Cardiac atrium fibroblast (primary cell): ENCODE measurements around the gene ADIPOR1. TPM values are rescaled to one million over a fixed set of nuclear protein-coding genes. Genes with fewer than 3 reads are reported as not detected.

Experiments
- total RNA-seq: library from RNA; depleted of rRNA; stranded (reverse); fragments of >200 nt; gene quantifications from 2 replicates; pipeline ENCODE4 v1.2.3, GENCODE V29; 2015

Gene ADIPOR1, protein sequence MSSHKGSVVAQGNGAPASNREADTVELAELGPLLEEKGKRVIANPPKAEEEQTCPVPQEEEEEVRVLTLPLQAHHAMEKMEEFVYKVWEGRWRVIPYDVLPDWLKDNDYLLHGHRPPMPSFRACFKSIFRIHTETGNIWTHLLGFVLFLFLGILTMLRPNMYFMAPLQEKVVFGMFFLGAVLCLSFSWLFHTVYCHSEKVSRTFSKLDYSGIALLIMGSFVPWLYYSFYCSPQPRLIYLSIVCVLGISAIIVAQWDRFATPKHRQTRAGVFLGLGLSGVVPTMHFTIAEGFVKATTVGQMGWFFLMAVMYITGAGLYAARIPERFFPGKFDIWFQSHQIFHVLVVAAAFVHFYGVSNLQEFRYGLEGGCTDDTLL
- total RNA-seq = 91.0 and 106 TPM in 2 replicates

GRCh38 chr1:202957733-202958543, at the start of gene ADIPOR1:
TSS of gene ADIPOR1 (minus strand) at chr1:202958312. CDS start at chr1:202951070, 7,242 bp downstream.

GRCh38 chr1:203006948-203007871, 49.1 kb upstream of the ADIPOR1 start, which contains the start of gene TMEM183A:
TSS of gene TMEM183A (plus strand) at chr1:203007374. CDS start at chr1:203007466, 92 bp downstream.

GRCh38 chr1:202926581-202927491, 31.3 kb downstream of the ADIPOR1 start, which contains the start of gene KLHL12:
TSS of gene KLHL12 (minus strand) at chr1:202927234. CDS start at chr1:202925162, 2,072 bp downstream.

Other genes starting within 250 kb of the ADIPOR1 start
- not detected in 2 replicates for gene SYT2, start 247.9 kb downstream of the ADIPOR1 start, total RNA-seq
- 45.9 and 57.7 TPM in 2 replicates for gene KDM5B, start 149.9 kb downstream of the ADIPOR1 start, total RNA-seq
- 0.97 and 4.9 TPM in 2 replicates for gene PCAT6, start 147.4 kb downstream of the ADIPOR1 start, total RNA-seq
- 2.3 and 5.3 TPM in 2 replicates for gene RABIF, start 69.2 kb downstream of the ADIPOR1 start, total RNA-seq
- 11.0 and 13.6 TPM in 2 replicates for gene KLHL12, start 31.1 kb downstream of the ADIPOR1 start, total RNA-seq
- gene CYB5R1, start 8.9 kb upstream of the ADIPOR1 start, total RNA-seq = 41.7 and 45.0 TPM in 2 replicates
- 54.9 and 70.0 TPM in 2 replicates for gene TMEM183A, start 49.1 kb upstream of the ADIPOR1 start, total RNA-seq
- 10.2 and 24.6 TPM in 2 replicates for gene PPFIA4, start 68.2 kb upstream of the ADIPOR1 start, total RNA-seq
- not detected in 2 replicates for gene MYOG, start 127.7 kb upstream of the ADIPOR1 start, total RNA-seq
- gene ADORA1, start 169.4 kb upstream of the ADIPOR1 start, total RNA-seq = not detected in 2 replicates
- not detected in 2 replicates for gene MYBPH, start 217.5 kb upstream of the ADIPOR1 start, total RNA-seq
- gene CHI3L1, start 228.4 kb upstream of the ADIPOR1 start, total RNA-seq = 0.54 and 23.8 TPM in 2 replicates